Fibroblast of lung (primary cell): ENCODE measurements around the gene GFER. TPM values are rescaled to one million over a fixed set of nuclear protein-coding genes. Genes with fewer than 3 reads are reported as not detected.

ENCODE experiments used
- DNase-seq, 2 donors: peaks; one replicate each; pipeline versions ENCODE4 v3.0.0 to v3.0.0-alpha.2; 2010; ENCODE audit warnings: low read depth in 2 of 2
- H2AFZ ChIP-seq: 2 replicates; pipeline ENCODE4 v1.5.1; 2012; ENCODE audit warnings: low read length, control low read depth, inconsistent platforms
- H3K27ac ChIP-seq: 2 replicates; pipeline ENCODE4 v1.5.1; 2011; ENCODE audit warnings: low read length, control low read depth; ENCODE audit not compliant: insufficient read depth
- H3K27me3 ChIP-seq: 2 replicates; pipeline ENCODE4 v1.5.1; 2011; ENCODE audit warnings: mild to moderate bottlenecking, low read length; ENCODE audit not compliant: control insufficient read depth, insufficient read depth
- H3K36me3 ChIP-seq: 2 replicates; pipeline ENCODE4 v1.5.1; 2011; ENCODE audit warnings: low read length; ENCODE audit not compliant: control insufficient read depth, insufficient read depth
- H3K4me1 ChIP-seq: 2 replicates; pipeline ENCODE4 v1.5.1; 2011; ENCODE audit warnings: low read length; ENCODE audit not compliant: control insufficient read depth, insufficient read depth; ENCODE audit errors: extremely low read depth
- H3K4me2 ChIP-seq: 2 replicates; pipeline ENCODE4 v1.5.1; 2011; ENCODE audit warnings: low read length, control low read depth; ENCODE audit not compliant: insufficient read depth; ENCODE audit errors: extremely low read depth
- H3K4me3 ChIP-seq, 4 experiments: fragments of 200-600 bp in 1 of 4; sonication (generic) in 1 of 4; replicated peaks in 1 of 4; 2 replicates each; pipeline ENCODE4 v1.5.1; 2011 to 2016; ENCODE audit warnings: low read length in 4 of 4, low read depth in 3 of 4, mild to moderate bottlenecking in 3 of 4, control low read depth in 2 of 4, inconsistent platforms in 1 of 4, mixed read lengths in 1 of 4; ENCODE audit not compliant: insufficient read depth in 1 of 4; ENCODE audit errors: control extremely low read depth in 1 of 4
- H3K79me2 ChIP-seq: 2 replicates; pipeline ENCODE4 v1.5.1; 2012; ENCODE audit warnings: mild to moderate bottlenecking, low read length, inconsistent platforms; ENCODE audit not compliant: control insufficient read depth, insufficient read depth
- H3K9ac ChIP-seq: 2 replicates; pipeline ENCODE4 v1.5.1; 2011; ENCODE audit warnings: mild to moderate bottlenecking, low read length, control low read depth; ENCODE audit not compliant: insufficient read depth
- H3K9me3 ChIP-seq: 2 replicates; pipeline ENCODE4 v1.5.1; 2012; ENCODE audit warnings: low read depth, low read length; ENCODE audit not compliant: control insufficient read depth, insufficient read depth
- H4K20me1 ChIP-seq: 2 replicates; pipeline ENCODE4 v1.5.1; 2011; ENCODE audit warnings: low read length; ENCODE audit not compliant: control insufficient read depth, insufficient read depth; ENCODE audit errors: extremely low read depth
- EZH2 ChIP-seq: IDR thresholded peaks from 2 replicates; pipeline ENCODE4 v1.5.1; 2012; ENCODE audit warnings: low read length, control low read depth, mild to moderate bottlenecking; ENCODE audit errors: missing control alignments
- polyA plus RNA-seq, 2 donors: library from polyadenylated mRNA; depleted of rRNA in 1 of 2; stranded (reverse) in 1 of 2; unstranded in 1 of 2; fragments of >200 nt; gene quantifications; 2 replicates each; pipeline ENCODE4 v1.2.1, GENCODE V29; 2011 to 2012; ENCODE audit warnings: missing spikeins in 1 of 2
- total RNA-seq: library from RNA; depleted of rRNA; stranded (reverse); fragments of >200 nt; gene quantifications from 2 replicates; pipeline ENCODE4 v1.2.1, GENCODE V29; 2014
- TF ChIP-seq, protein P1 (sequence below), 2 donors: IDR thresholded peaks in 1 of 2; conservative IDR thresholded peaks in 1 of 2; 1 replicate in 1 of 2; 2 replicates in 1 of 2; pipeline ENCODE4 v1.5.1; 2011 to 2012; ENCODE audit warnings: low read length in 2 of 2, control low read depth in 1 of 2, inconsistent platforms in 1 of 2, low read depth in 1 of 2, mild to moderate bottlenecking in 1 of 2

Gene GFER
- total and polyA plus RNA-seq, 2 donors (not counting 1 experiment from before 2014, with no cell fraction given): 7.5 to 13.2 TPM

DNA sequence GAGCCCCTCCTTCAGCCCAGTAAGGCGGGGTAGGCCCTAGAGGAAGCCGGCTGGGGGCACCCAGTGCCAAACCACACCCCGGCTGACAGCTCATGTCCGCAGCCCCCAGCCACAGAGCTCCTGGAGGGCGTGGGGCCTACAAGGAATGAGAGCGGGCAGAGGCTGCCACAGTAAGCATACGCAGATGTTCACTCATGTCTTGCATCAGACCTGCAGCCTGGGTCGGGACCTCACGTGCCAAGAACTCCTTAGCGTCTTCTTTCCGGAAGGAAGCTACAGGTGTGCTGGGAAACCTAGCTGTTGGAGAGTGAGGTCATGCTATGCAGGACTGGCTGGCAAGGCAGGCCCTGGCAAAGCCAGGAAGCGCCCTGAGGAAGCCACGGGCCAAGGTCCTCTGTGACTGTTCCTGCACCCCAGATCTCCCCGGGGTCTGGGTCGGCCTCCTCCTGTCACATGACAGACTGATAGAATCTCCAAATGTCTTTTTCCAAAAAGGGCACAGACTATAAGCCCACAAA lies 24.1 kb downstream of the GFER start:
- H3K36me3 ChIP-seq: peaks cover 12% of the 10 kb centered on the region
- DNase-seq: peak; percentile 64 to 70
- TF ChIP-seq EZH2: no peak
- TF ChIP-seq, protein P1, sequence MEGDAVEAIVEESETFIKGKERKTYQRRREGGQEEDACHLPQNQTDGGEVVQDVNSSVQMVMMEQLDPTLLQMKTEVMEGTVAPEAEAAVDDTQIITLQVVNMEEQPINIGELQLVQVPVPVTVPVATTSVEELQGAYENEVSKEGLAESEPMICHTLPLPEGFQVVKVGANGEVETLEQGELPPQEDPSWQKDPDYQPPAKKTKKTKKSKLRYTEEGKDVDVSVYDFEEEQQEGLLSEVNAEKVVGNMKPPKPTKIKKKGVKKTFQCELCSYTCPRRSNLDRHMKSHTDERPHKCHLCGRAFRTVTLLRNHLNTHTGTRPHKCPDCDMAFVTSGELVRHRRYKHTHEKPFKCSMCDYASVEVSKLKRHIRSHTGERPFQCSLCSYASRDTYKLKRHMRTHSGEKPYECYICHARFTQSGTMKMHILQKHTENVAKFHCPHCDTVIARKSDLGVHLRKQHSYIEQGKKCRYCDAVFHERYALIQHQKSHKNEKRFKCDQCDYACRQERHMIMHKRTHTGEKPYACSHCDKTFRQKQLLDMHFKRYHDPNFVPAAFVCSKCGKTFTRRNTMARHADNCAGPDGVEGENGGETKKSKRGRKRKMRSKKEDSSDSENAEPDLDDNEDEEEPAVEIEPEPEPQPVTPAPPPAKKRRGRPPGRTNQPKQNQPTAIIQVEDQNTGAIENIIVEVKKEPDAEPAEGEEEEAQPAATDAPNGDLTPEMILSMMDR (conservative IDR thresholded peaks at IDR 0.05 in 1 of 2, IDR thresholded peaks at IDR 0.05 in 1 of 2; ENCODE audit: low read depth in 1 of 2, low read length in 2 of 2): no peak
- H3K79me2 ChIP-seq: peaks cover 66% of the 10 kb centered on the region
- H3K9ac ChIP-seq: no peak overlapping the region
- H3K4me1 ChIP-seq: peaks cover 24% of the 10 kb centered on the region
- H3K27me3 ChIP-seq: no peaks in the 10 kb centered on the region
- peak overlapping the region; percentile 58 to 82 (median 71) for H3K4me3 ChIP-seq
- peak overlapping the region; percentile 85 for H3K27ac ChIP-seq
- H3K9me3 ChIP-seq: no peaks in the 10 kb centered on the region
- H2AFZ ChIP-seq: no peak overlapping the region
- H4K20me1 ChIP-seq: no peaks in the 10 kb centered on the region
- peak overlapping the region; percentile 95 for H3K4me2 ChIP-seq

DNA sequence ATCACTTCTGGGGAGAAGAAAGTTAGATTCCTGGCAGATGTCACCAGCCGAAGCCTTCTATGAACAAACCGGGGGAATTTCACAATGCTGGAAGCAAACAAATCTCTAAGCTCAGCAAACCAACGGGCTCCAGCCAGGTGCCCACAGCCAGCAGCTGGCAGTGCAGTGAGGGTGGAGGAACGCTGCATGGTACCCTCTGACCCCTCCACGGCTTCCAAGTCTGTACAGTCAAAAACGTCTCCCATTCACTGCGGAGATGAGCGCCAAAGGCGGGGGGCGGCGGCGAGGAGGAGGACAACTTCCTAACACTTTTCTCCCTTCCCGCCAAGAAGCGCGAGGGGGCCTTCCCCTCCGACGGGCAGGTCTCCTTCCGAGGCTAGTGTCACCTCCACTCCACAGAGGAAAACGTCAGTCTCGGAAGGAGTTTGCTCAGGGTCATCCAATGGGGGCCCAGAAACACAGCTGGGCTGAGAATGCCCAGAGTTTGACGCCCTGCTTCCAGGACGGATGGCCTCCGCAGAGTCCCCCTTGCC lies 24.7 kb downstream of the GFER start:
- H3K36me3 ChIP-seq: peaks cover 7% of the 10 kb centered on the region
- H4K20me1 ChIP-seq: no peaks in the 10 kb centered on the region
- H3K4me2 ChIP-seq: peak overlapping the region; percentile 95
- TF ChIP-seq, protein P1 (conservative IDR thresholded peaks at IDR 0.05 in 1 of 2, IDR thresholded peaks at IDR 0.05 in 1 of 2; ENCODE audit: low read depth in 1 of 2, low read length in 2 of 2): no peak
- no peak for TF ChIP-seq EZH2
- H3K27ac ChIP-seq: peak overlapping the region; percentile 85
- peak overlapping the region; percentile 97 for H3K9ac ChIP-seq
- no peak overlapping the region for H2AFZ ChIP-seq
- DNase-seq: peak in 1 of 2 donors; percentile 59
- peaks cover 24% of the 10 kb centered on the region for H3K4me1 ChIP-seq
- no peaks in the 10 kb centered on the region for H3K27me3 ChIP-seq
- H3K4me3 ChIP-seq: peak overlapping the region; percentile 58 to 82 (median 71)
- H3K79me2 ChIP-seq: peaks cover 60% of the 10 kb centered on the region
- no peaks in the 10 kb centered on the region for H3K9me3 ChIP-seq

DNA sequence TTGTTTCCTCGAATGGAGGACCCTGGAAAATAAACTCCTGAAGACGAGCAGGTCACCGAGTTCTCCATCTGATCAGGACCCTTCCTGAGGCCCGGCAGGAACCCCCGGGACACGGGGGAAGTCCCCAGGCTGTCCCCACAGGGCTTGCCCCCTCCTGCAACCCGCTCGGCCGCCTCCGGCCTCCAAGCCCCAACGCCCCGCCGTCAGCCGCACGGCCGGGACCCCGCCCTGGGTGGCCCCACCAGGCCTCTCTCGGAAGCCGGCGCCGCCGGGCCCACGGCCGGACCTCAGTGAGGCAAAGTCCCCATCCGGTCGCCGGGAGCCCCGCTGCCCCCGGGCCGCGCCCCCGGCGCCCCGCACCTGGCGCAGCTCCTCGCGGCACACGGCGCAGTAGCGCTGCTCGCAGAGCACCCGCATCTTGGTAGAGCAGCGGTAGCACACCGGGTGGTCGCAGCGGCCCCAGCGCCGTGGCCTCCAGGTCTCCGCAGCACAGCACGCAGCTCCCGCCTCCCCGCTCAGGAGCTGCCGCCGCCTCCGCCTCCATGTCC lies 25.2 kb downstream of the GFER start:
- Histone ChIP-seq H4K20me1 (no peaks in the 10 kb centered on the region), H3K4me3 (peak overlapping the region; percentile 58 to 82 (median 71)), H3K4me1 (peaks cover 20% of the 10 kb centered on the region), H3K79me2 (peaks cover 56% of the 10 kb centered on the region), H3K4me2 (peak overlapping the region; percentile 95), H3K27me3 (no peaks in the 10 kb centered on the region), H3K9ac (peak overlapping the region; percentile 97), H3K27ac (peak overlapping the region; percentile 85), H2AFZ (no peak overlapping the region), H3K36me3 (peaks cover 7% of the 10 kb centered on the region), H3K9me3 (no peaks in the 10 kb centered on the region)
- no peak for DNase-seq
- TF ChIP-seq EZH2: no peak
- TF ChIP-seq, protein P1 (conservative IDR thresholded peaks at IDR 0.05 in 1 of 2, IDR thresholded peaks at IDR 0.05 in 1 of 2; ENCODE audit: low read depth in 1 of 2, low read length in 2 of 2): no peak
